KOPT-K1 (cell line): ENCODE results near the gene C9orf50.

ENCODE experiments used
- H3K27ac ChIP-seq: fragments of 200-600 bp; sonication (generic); 2 replicates; pipeline ENCODE4 v1.5.1; 2016; ENCODE audit warnings: antibody characterized with exemption, mild to moderate bottlenecking, low read depth, low read length; ENCODE audit not compliant: poor library complexity, severe bottlenecking
- H3K36me3 ChIP-seq: fragments of 200-600 bp; sonication (generic); 2 replicates; pipeline ENCODE4 v1.5.1; 2017; ENCODE audit warnings: antibody characterized with exemption, mild to moderate bottlenecking, low read length, moderate library complexity; ENCODE audit not compliant: insufficient read depth
- H3K9me3 ChIP-seq: fragments of 200-600 bp; sonication (generic); 2 replicates; pipeline ENCODE4 v1.5.1; 2017; ENCODE audit warnings: antibody characterized with exemption, low read length, mild to moderate bottlenecking; ENCODE audit not compliant: insufficient read depth, poor library complexity, severe bottlenecking

C9orf50 gene

GRCh38 chr9:129627556-129628440 is 6.9 kb upstream of the C9orf50 start:
- Histone ChIP-seq H3K27ac (peak overlapping the region; percentile 83), H3K36me3 (peaks cover 41% of the 10 kb centered on the region), H3K9me3 (no peaks in the 10 kb centered on the region)

DNA sequence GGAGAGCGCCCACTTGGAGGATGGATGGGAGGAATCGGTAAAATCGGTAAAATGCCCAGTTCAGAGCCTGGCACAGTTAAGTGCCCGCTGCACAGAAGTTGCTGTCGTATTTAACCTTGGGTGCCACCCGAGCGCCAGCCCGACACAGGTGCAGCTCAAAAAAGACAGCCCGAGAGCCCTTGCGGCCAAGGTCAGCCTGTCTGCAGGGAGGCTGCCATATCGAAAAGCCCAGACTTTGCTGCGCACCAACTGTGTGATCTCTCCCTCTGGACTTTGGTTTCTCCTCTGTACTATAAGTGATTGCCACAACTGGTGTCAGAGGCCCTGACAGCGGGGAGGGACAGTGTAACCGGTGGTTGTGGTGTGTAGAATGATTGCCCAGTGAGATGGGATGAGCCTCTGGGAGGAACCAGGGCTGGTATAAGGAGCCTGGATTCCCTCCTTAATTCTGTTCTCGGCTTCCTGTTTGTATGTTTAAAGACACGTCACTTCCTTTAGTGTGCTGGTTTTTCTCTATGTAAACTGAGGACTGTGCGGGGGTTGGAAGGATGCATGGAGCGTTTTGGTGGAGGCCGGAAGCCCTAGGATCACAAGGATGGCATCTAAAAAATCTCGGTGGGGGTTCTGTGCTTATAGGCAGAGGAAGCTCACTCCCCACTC is 5.9 kb upstream of the C9orf50 start:
- H3K27ac ChIP-seq, result peak overlapping the region; percentile 83
- no peaks in the 10 kb centered on the region for H3K9me3 ChIP-seq
- H3K36me3 ChIP-seq, result peaks cover 31% of the 10 kb centered on the region

- Histone ChIP-seq H3K27ac (peak within 1 kb of the TSS; percentile 83), H3K9me3 (no peaks in the 10 kb centered on the region), H3K36me3 (peaks cover 25% of the 10 kb centered on the region)
Observed at GRCh38 chr9:129626079-129626624, 5.3 kb upstream of the C9orf50 start, which contains the start of gene NTMT1. Gene NTMT1 (plus strand): TSS chr9:129626163. CDS start chr9:129632704, 6,541 bp downstream.

DNA sequence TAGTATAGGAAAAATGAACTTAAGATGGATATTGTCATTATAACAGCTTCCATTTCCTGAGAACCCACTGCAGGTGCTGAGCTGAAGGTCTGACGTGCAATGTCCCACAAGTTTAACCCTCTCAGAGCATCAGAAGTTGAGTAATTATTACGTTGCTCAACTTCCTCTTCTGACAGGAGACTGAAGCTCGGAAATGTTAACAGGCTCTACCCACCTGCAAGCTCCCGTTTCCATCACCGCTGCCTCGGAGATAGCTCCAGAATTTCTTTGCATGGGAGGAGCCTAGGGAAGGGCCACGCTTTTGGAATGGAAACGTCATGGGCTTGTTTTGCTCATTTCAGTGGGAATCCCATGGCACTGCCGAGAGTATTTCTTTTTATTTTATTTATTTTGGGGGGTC is 4.0 kb upstream of the C9orf50 start:
- no peaks in the 10 kb centered on the region for H3K9me3 ChIP-seq
- peaks cover 23% of the 10 kb centered on the region for H3K36me3 ChIP-seq
- H3K27ac ChIP-seq, result peak overlapping the region; percentile 83

- Histone ChIP-seq H3K9me3 (no peaks in the 10 kb centered on the region), H3K27ac (no peak overlapping the region), H3K36me3 (peaks cover 19% of the 10 kb centered on the region)
Observed at GRCh38 chr9:129624168-129624759, 3.4 kb upstream of the C9orf50 start.

GRCh38 chr9:129623331-129623730 is 2.4 kb upstream of the C9orf50 start:
- peaks cover 10% of the 10 kb centered on the region for H3K36me3 ChIP-seq
- no peak overlapping the region for H3K27ac ChIP-seq
- no peaks in the 10 kb centered on the region for H3K9me3 ChIP-seq

DNA sequence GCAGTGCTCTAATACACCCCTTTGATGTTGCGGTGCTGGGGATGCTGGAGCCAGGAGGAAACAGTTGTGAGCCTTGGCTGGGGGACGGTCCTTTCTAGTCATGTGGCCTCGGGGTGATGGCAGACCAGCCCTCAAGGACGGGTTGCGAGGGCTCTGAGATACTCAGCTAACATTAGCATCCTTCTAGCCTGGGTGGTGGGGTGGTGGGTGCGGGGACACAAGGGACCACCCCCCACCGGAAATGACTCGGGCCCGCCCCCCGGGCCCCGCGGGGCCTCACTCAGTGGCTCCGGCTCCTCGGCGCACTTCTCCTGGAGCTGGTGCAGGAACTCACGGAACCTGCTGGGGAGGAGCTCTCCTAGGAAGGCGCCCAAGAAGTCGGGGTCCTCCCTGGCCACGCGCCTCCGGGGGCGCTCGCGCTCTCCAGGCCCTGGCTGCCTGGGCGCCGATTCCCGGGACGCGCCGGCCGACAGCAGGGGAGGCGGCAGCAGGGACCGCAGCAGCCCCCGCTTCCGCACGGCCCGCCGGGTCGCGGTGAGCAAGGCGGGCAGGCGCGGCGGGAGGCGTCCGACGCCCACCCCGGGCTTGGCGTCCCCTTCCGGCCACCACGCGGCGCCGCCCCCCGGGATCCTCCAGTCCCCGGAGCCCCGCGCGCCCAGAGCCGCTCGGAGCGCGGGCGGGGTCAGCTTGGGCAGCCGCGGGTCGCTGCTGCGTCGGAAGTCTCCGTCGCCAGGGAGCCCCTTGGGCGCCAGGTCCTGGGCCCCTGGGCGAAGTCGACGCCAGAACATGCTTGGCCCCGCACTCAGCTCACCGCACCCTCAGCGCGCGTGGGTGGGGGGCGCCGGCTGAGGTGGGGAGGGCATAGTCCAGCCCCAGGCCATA is 873 bp downstream of the C9orf50 start:
- no peak overlapping the region for H3K27ac ChIP-seq
- no peaks in the 10 kb centered on the region for H3K9me3 ChIP-seq
- H3K36me3 ChIP-seq, result no peaks in the 10 kb centered on the region

DNA sequence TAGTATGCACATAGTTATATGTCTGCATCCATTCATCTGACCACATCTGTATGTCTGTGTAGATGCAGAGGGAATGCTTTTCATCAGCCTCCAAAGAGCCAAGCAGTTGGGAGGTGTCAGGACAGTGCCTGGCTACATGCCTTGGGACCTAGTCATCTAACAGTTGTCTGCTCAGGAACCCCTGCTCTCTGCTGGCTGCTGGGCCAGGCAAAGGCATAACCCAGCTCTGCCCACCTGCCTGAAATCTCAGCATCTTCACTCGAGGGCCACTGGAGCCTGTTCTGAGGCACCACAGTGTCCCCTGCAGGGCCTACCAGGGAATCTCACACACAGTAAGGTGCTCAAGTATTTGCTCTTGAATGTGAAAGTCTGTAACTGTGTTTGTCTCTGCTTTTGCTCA is 3.7 kb downstream of the C9orf50 start:
- H3K27ac ChIP-seq, result no peak overlapping the region
- H3K9me3 ChIP-seq, result no peaks in the 10 kb centered on the region
- H3K36me3 ChIP-seq, result no peaks in the 10 kb centered on the region

DNA sequence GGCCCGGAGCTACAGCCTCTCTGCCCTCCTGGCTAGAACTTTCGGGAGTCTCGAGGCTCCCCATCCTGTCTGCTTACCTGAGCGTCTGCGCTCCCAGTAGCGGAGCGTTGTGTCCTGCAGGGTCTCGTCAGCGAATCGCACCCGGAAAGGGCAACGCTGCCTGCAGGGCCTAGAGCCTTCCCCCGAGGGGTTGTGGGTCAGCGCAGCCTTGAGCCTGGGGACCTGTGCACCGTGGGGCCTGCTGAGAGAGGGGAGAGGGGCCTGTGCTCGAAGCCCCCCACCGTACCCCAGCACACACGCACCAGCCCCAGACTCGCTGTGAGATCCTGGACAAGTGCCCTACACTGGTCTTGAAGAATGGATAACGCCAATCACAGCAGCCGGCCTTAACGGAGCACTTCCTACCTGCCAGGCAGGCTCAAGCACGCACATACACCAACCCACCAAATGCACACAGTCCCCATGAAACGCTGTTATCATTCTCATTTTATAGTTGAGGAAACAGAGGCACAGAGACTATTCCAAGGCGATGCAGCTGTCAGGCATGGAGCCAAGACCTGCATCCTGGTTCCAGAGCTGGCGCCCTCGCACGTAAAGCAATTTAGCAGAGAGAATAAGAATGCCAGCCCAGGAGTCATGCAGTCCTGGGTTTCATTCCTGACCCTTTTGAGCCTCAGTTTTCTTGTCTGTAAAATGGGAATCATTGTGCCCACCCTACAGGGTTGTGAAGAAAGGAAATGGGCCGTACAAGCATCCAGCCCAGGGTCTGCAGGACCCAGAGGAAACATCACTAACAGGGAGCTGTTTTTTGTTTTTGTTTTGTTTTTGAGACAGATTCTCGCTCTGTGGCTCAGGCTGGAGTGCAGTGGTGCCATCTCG is 5.3 kb downstream of the C9orf50 start:
- Histone ChIP-seq H3K27ac (no peak overlapping the region), H3K9me3 (no peaks in the 10 kb centered on the region), H3K36me3 (no peaks in the 10 kb centered on the region)

GRCh38 chr9:129614932-129615331 is 6.0 kb downstream of the C9orf50 start:
- H3K36me3 ChIP-seq, result no peaks in the 10 kb centered on the region

GRCh38 chr9:129613520-129614175 is 7.3 kb downstream of the C9orf50 start:
- H3K36me3 ChIP-seq, result no peaks in the 10 kb centered on the region
- H3K9me3 ChIP-seq, result no peaks in the 10 kb centered on the region
- H3K27ac ChIP-seq, result no peak overlapping the region

More at GRCh38 chr9:129614932-129615331, 6.0 kb downstream of the C9orf50 start:
- Histone ChIP-seq H3K27ac (no peak overlapping the region), H3K9me3 (no peaks in the 10 kb centered on the region)

DNA sequence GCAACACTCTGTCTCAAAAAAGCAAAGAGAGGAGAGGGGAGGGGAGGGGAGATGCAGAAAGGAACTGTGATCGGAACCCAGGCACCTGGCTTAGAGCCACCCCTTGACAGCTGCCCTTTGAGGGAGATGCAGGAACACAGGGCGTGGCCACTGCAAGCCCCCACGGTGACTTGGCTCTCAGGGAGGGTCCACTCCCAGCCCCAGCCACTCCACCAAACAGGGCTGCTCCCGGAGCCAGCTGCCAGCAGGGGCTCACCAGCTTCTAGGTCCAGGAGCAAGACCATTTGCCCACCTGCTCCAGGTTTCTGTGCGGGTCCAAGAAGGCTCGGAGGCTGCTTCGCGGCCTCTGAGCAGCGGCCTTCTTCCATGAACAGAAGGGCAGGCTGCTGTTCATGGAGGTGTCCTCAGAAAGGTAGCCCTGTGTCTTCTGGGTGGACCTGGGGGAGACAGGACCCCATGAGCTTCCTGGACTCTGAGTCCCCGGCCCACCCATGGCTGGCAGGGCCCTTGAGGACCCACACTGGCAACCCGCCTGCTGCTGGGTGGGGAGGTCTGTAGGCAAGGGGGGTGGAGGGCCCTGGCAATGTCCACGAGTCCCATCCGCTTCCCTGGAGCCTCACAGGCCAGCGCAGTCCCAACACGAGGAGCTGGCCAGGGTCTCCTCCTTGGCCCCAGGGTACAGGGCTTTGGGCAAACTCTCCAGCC is 7.9 kb downstream of the C9orf50 start:
- no peaks in the 10 kb centered on the region for H3K36me3 ChIP-seq
- no peak overlapping the region for H3K27ac ChIP-seq
- H3K9me3 ChIP-seq, result no peaks in the 10 kb centered on the region

- Histone ChIP-seq H3K27ac (no peak overlapping the region), H3K9me3 (no peaks in the 10 kb centered on the region), H3K36me3 (no peaks in the 10 kb centered on the region)
Observed at GRCh38 chr9:129612123-129612522, 8.8 kb downstream of the C9orf50 start.
